CD8-positive, alpha-beta memory T cell (primary cell): Measurements from ENCODE around the gene TNKS1BP1. TPM values are rescaled to one million over a fixed set of nuclear protein-coding genes. Genes with fewer than 3 reads are reported as not detected.
"Not testable (repeated sequence)": the region's sequence is repeated elsewhere in the genome, so short reads cannot be mapped to it uniquely, and the experiment has no call there.

Source experiments
- CTCF ChIA-PET: fragments of 350-600 bp; sonication (Branson Sonifier 250); formaldehyde crosslinking; loops from one replicate; lab custom pipeline; 2021; ENCODE audit warnings: antibody characterized with exemption; lab: Charles Lee
- POLR2A ChIA-PET: fragments of 350-600 bp; sonication (Branson Sonifier 250); formaldehyde crosslinking; loops from one replicate; lab custom pipeline; 2021; ENCODE audit warnings: antibody characterized with exemption; lab: Charles Lee
- DNase-seq, 5 donors: peaks; one replicate each; pipeline versions ENCODE4 v3.0.0 to v3.0.0-alpha.2; 2020 to 2022; ENCODE audit warnings: mixed read lengths in 1 of 5
- H3K27ac ChIP-seq: one replicate; pipeline ENCODE4 v1.7.0; 2013; ENCODE audit warnings: low read depth, mild to moderate bottlenecking, low read length, moderate library complexity
- H3K27me3 ChIP-seq: 2 replicates; pipeline ENCODE4 v1.7.0; 2013; ENCODE audit warnings: low read length, mild to moderate bottlenecking; ENCODE audit not compliant: insufficient read depth, poor library complexity, severe bottlenecking
- H3K36me3 ChIP-seq: 2 replicates; pipeline ENCODE4 v1.7.0; 2013; ENCODE audit warnings: mild to moderate bottlenecking, low read length, moderate library complexity; ENCODE audit not compliant: insufficient read depth
- H3K4me1 ChIP-seq: 2 replicates; pipeline ENCODE4 v1.7.0; 2013; ENCODE audit warnings: mild to moderate bottlenecking, low read length, moderate library complexity; ENCODE audit not compliant: insufficient read depth
- H3K4me3 ChIP-seq: 2 replicates; pipeline ENCODE4 v1.7.0; 2013; ENCODE audit warnings: mild to moderate bottlenecking, low read length
- H3K9me3 ChIP-seq: 2 replicates; pipeline ENCODE4 v1.7.0; 2013; ENCODE audit warnings: mild to moderate bottlenecking, low read length
- H3K27ac Mint-ChIP-seq, 8 donors: one replicate each; pipeline ENCODE4 v1.8.0; 2020 to 2021; ENCODE audit warnings: mixed read lengths in 8 of 8, mild to moderate bottlenecking in 6 of 8, inconsistent platforms in 3 of 8, moderate library complexity in 3 of 8
- H3K27me3 Mint-ChIP-seq, 2 donors: one replicate each; pipeline ENCODE4 v1.8.0; 2020 to 2021; ENCODE audit warnings: mixed read lengths in 2 of 2, mild to moderate bottlenecking in 1 of 2, moderate library complexity in 1 of 2
- H3K36me3 Mint-ChIP-seq, 3 donors: one replicate each; pipeline ENCODE4 v1.8.0; 2020 to 2021; ENCODE audit warnings: mixed read lengths in 3 of 3, inconsistent platforms in 1 of 3, mild to moderate bottlenecking in 1 of 3
- H3K4me1 Mint-ChIP-seq, 3 donors: one replicate each; pipeline ENCODE4 v1.8.0; 2020 to 2021; ENCODE audit warnings: mixed read lengths in 3 of 3, inconsistent platforms in 1 of 3, mild to moderate bottlenecking in 1 of 3
- H3K4me3 Mint-ChIP-seq, 7 donors: one replicate each; pipeline ENCODE4 v1.8.0; 2020 to 2021; ENCODE audit warnings: mixed read lengths in 7 of 7, mild to moderate bottlenecking in 6 of 7, moderate library complexity in 4 of 7, inconsistent platforms in 2 of 7
- H3K9me3 Mint-ChIP-seq, 5 donors: one replicate each; pipeline ENCODE4 v1.8.0; 2020 to 2022; ENCODE audit warnings: mixed read lengths in 5 of 5, mild to moderate bottlenecking in 3 of 5, moderate library complexity in 2 of 5, inconsistent platforms in 1 of 5
- polyA plus RNA-seq: library from polyadenylated mRNA; unstranded; fragments of 300-500 nt; fragmentation: Illumina TruSeq; gene quantifications from one replicate; pipeline ENCODE4 v1.2.3, GENCODE V29; 2021
- total RNA-seq, 2 experiments: library from RNA; stranded (reverse); gene quantifications; one replicate each; pipeline ENCODE4 v1.2.3, GENCODE V29; 2021

TNKS1BP1 gene
- total and polyA plus RNA-seq, 3 experiments from 2014 or later = 3.0 to 9.6 (median 8.7) TPM

DNA sequence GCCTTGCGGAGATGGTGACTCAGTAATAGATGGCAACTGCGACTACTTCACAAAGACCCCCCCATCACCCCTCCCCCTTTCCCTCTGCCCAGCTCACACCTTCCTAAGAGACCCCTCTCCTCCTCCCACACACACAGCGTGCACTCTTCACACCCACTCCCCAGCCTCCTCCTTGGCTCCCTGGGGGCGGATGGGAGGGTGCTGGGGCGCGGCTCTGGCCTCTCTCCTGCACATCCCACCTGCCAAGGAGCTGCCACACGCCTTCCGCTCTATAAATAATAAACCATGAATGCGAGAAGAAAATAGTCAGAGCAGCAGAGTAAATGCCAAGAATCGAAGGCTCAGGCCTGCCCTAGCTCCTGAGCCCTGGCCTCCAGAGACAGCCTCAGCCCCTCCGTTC lies 17.9 kb upstream of the TNKS1BP1 start:
- no peak for DNase-seq
- CTCF ChIA-PET = interaction anchor here (0.9 to 2.9 kb wide), 7 partner anchors 121 to 301 kb away, joined by 3 to 12 read pairs (median 3); no protein-coding TSS in a partner anchor
- Mint-ChIP-seq H3K27me3 (peaks cover 0 to under 1% of the 10 kb centered on the region in 2 donors), H3K9me3 (no peaks in the 10 kb centered on the region), H3K4me1 (no peaks in the 10 kb centered on the region), H3K36me3 (no peaks in the 10 kb centered on the region), H3K4me3 (no peak overlapping the region), H3K27ac (no peak overlapping the region)
- Histone ChIP-seq H3K4me1 (no peaks in the 10 kb centered on the region), H3K27ac (no peak overlapping the region), H3K4me3 (no peak overlapping the region), H3K27me3 (no peaks in the 10 kb centered on the region), H3K9me3 (no peaks in the 10 kb centered on the region), H3K36me3 (no peaks in the 10 kb centered on the region)
- POLR2A ChIA-PET = interaction anchor here (0.8 kb wide), 1 partner anchor 115 kb away, joined by 6 read pairs; no protein-coding TSS in a partner anchor

DNA sequence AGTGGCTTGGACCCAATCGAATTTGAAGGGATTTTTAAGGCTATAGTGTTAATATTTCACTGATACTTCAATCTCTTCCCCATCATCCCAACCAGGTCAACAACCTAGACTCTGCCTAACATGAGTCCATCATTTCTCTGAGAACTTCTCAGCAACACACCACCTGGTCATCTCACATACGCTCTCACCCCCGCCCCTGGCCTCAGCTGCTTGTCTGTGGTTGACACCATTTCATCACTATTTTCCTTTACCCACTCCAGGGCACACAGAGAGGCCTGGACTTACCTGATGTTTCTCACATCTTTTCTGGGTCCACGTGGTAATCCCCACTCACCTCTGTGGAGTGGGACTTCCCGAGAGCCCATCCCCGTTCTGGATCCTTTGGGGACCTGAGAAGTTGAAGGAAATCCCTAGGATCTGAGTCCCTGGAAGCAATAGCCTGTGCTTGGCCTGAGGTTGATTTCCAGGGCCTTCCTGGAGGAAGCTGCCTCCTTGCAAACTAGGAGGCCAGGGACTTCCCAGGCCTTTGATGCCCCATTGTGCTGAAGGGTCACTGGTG lies 16.6 kb upstream of the TNKS1BP1 start:
- Histone ChIP-seq H3K27me3 (no peaks in the 10 kb centered on the region), H3K4me3 (no peak overlapping the region), H3K9me3 (no peaks in the 10 kb centered on the region), H3K36me3 (no peaks in the 10 kb centered on the region), H3K4me1 (peaks cover 6% of the 10 kb centered on the region), H3K27ac (no peak overlapping the region)
- no peaks in the 10 kb centered on the region for H3K9me3 Mint-ChIP-seq
- H3K4me3 Mint-ChIP-seq = no peak overlapping the region
- ChIA-PET CTCF (interaction anchor here (1.1 to 2.9 kb wide), 3 partner anchors 152 to 299 kb away, joined by 3 to 12 read pairs (median 5); no protein-coding TSS in a partner anchor), POLR2A (interaction anchor here (0.6 kb wide), 1 partner anchor 18 kb away, joined by 4 read pairs; no protein-coding TSS in a partner anchor)
- H3K27me3 Mint-ChIP-seq = no peaks in the 10 kb centered on the region
- DNase-seq = peak in 1 of 5 donors; percentile 14
- no peaks in the 10 kb centered on the region for H3K36me3 Mint-ChIP-seq
- H3K4me1 Mint-ChIP-seq = peaks cover 3 to 5% (median 4%) of the 10 kb centered on the region in 3 donors
- H3K27ac Mint-ChIP-seq = peak overlapping the region in 1 of 8 donors; percentile 39

DNA sequence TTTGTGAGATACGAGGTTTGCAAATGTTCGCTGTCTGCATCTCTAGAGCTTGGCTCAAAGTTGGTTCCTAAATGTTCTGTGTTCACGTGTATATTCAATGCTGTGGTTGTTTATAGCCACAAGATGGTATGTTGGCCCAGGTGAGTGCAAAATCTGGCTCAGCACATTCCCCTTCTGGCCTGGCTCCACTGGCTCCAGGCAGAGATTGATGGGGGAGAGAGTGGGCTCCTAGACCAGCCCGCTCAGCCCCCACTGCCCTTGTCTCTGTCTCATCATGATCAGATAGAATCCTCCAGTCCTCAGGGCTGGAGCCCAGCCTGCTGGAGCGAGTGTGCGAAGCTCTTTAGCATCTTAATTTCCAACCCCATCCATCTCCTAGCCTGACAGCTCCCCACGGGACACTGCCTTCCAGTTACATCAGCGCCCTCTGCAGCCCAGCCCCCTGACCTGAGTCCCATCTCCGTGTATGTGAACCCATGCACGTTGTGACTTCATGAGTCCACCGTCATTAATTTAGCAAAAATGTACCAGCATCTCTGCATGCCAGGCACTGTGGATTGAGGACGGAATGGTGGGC lies 15.4 kb upstream of the TNKS1BP1 start:
- Histone ChIP-seq H3K27ac (no peak overlapping the region), H3K9me3 (no peaks in the 10 kb centered on the region), H3K4me1 (peaks cover 10% of the 10 kb centered on the region), H3K36me3 (no peaks in the 10 kb centered on the region), H3K4me3 (no peak overlapping the region), H3K27me3 (no peaks in the 10 kb centered on the region)
- POLR2A ChIA-PET = no interaction called here
- CTCF ChIA-PET = interaction anchor here (0.6 kb wide), 1 partner anchor 153 kb away, joined by 3 read pairs; no protein-coding TSS in a partner anchor
- DNase-seq = peak in 1 of 5 donors; percentile 35
- Mint-ChIP-seq H3K27me3 (no peaks in the 10 kb centered on the region), H3K4me1 (peaks cover 9 to 12% (median 12%) of the 10 kb centered on the region in 3 donors), H3K36me3 (peaks cover 0 to 5% (median 0%) of the 10 kb centered on the region in 3 donors), H3K9me3 (no peaks in the 10 kb centered on the region), H3K27ac (peak overlapping the region in 2 of 8 donors; percentile 62 to 86), H3K4me3 (peak overlapping the region in 1 of 7 donors; percentile 52)

DNA sequence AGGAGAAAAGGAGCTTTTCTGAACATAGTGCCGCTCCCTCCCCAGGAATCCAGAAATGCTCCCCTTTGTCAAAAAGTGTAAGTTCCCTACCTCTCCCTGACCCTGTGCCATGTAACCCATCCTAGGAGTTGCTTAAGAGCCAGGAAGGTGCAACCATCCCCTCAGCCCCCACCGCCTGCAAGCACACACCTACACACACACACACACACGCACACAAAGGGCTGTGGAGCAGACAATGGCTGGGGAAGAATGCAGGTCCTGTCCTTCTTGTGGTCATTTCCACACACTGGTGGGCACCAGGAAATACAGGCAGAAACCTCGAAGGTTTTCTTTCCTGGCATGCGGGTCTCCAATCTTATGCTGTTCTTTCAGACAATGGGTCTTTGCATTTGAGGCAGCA lies 14.6 kb upstream of the TNKS1BP1 start:
- peak in 1 of 5 donors; percentile 27 for DNase-seq
- ChIA-PET POLR2A (no interaction called here), CTCF (interaction anchor here (1.3 kb wide), 1 partner anchor 154 kb away, joined by 3 read pairs; no protein-coding TSS in a partner anchor)
- H3K4me3 ChIP-seq = no peak overlapping the region
- Mint-ChIP-seq H3K27ac (peak overlapping the region in 2 of 8 donors; percentile 26 to 65), H3K4me3 (peak overlapping the region in 1 of 7 donors; percentile 69), H3K36me3 (peaks cover 0 to 12% (median 0%) of the 10 kb centered on the region in 3 donors), H3K9me3 (no peaks in the 10 kb centered on the region), H3K27me3 (no peaks in the 10 kb centered on the region), H3K4me1 (peaks cover 17 to 20% (median 20%) of the 10 kb centered on the region in 3 donors)
- H3K4me1 ChIP-seq = peaks cover 18% of the 10 kb centered on the region
- no peak overlapping the region for H3K27ac ChIP-seq
- no peaks in the 10 kb centered on the region for H3K36me3 ChIP-seq
- H3K27me3 ChIP-seq = no peaks in the 10 kb centered on the region
- no peaks in the 10 kb centered on the region for H3K9me3 ChIP-seq

DNA sequence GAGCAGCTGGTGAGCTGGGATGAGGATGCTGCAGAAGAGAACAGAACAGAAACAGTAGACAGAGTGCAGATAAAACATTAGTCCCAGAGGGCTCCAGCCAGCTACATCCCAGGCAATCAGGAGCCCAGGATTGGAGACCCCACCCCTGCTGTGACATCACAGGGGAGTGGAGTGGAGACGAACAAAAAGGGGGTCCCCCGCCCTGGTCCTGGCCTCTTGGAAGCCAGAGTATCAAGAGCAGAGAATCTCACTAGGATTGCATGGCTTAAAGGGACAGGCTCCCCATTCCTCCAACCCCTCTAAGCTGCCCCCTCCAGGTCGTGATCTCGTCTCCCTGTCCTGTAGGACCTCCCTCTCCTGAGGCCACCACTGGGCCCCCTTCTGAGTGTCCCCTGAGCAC lies 13.4 kb upstream of the TNKS1BP1 start, which contains the start of gene P2RX3:
P2RX3 (plus strand) TSS at position 211 of the 400 bp plus-strand sequence. CDS start 199 bp downstream, outside the sequence.
- Histone ChIP-seq H3K4me3 (no peak within 1 kb of the TSS), H3K9me3 (no peaks in the 10 kb centered on the region), H3K27ac (no peak within 1 kb of the TSS), H3K27me3 (no peaks in the 10 kb centered on the region), H3K4me1 (peaks cover 22% of the 10 kb centered on the region), H3K36me3 (peaks cover 2% of the 10 kb centered on the region)
- ChIA-PET CTCF (interaction anchor here (0.5 to 1.6 kb wide), 4 partner anchors 12 to 155 kb away, joined by 3 to 5 read pairs (median 4); no protein-coding TSS in a partner anchor), POLR2A (no interaction called here)
- H3K9me3 Mint-ChIP-seq = no peaks in the 10 kb centered on the region
- peak within 1 kb of the TSS; percentile 16 to 72 (median 56) for H3K27ac Mint-ChIP-seq
- DNase-seq = peak in 1 of 5 donors; percentile 44
- H3K36me3 Mint-ChIP-seq = peaks cover 0 to 21% (median 0%) of the 10 kb centered on the region in 3 donors
- peaks cover 23 to 32% (median 31%) of the 10 kb centered on the region in 3 donors for H3K4me1 Mint-ChIP-seq
- peak within 1 kb of the TSS in 3 of 7 donors; percentile 23 to 69 (median 46) for H3K4me3 Mint-ChIP-seq
- no peaks in the 10 kb centered on the region for H3K27me3 Mint-ChIP-seq

DNA sequence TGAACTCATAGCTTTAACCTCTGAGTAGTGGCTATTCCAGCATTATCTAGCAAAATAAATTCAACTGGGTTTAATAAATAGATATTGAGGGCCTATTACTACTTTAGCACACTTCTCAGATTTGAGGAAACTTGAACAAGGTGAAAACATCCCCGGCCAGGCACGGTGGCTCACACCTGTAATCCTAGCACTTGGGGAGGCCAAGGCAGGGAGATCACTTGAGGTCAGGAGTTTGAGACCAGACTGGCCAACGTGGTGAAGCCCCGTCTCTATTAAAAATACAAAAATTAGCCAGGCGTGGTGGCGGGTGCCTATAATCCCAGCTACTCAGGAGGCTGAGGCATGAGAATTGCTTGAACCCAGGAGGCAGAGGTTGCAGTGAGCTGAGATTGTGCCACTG lies 12.1 kb upstream of the TNKS1BP1 start:
- POLR2A ChIA-PET = interaction anchor here (4.4 kb wide), 1 partner anchor 12 kb away, joined by 46 read pairs; the partner anchor contains the start of gene TNKS1BP1
- Histone ChIP-seq H3K36me3 (peaks cover 11% of the 10 kb centered on the region), H3K4me1 (peaks cover 22% of the 10 kb centered on the region)
- H3K9me3 Mint-ChIP-seq, DNase-seq, H3K27me3 Mint-ChIP-seq, H3K27me3 ChIP-seq, H3K4me3 ChIP-seq, H3K27ac ChIP-seq, H3K9me3 ChIP-seq: not testable (repeated sequence)
- H3K36me3 Mint-ChIP-seq = peaks cover 0 to 34% (median 4%) of the 10 kb centered on the region in 3 donors
- H3K27ac Mint-ChIP-seq = peak overlapping the region; percentile 97 to 100 (median 99)
- CTCF ChIA-PET = interaction anchor here (1.0 to 3.3 kb wide), 4 partner anchors 11 to 464 kb away, joined by 3 to 20 read pairs (median 4); partner anchors contain the start of gene TNKS1BP1
- H3K4me3 Mint-ChIP-seq = peak overlapping the region in 6 of 7 donors; percentile 92 to 98 (median 94)
- peaks cover 23 to 38% (median 34%) of the 10 kb centered on the region in 3 donors for H3K4me1 Mint-ChIP-seq

DNA sequence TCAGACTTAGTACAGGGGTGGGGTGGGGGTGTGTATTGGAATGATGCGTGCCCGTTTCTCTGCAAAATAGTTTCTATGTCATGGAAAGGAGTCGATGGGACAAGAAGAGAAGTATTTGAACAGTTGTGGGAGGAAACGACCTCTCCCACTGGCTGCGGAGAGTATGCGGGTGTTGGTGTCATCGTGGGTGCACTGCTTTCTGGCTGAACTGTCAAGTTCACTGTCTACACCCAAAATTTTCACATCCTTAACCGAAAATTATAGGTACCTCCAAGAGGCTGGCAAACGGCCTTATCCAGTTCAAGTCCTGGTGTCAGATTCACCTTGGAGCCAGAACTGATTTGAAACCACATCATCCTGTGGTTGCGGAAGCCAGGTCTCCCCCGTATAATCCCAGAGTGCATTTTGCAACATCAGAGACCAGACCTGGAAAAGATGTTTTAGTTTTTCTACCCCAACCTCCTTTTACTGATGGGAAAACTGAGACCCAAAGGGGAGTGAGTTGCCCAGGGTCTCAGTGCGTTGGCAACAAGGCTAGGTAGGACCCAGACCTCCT lies 11.4 kb upstream of the TNKS1BP1 start:
- no peaks in the 10 kb centered on the region for H3K9me3 Mint-ChIP-seq
- H3K27me3 ChIP-seq = no peaks in the 10 kb centered on the region
- H3K27me3 Mint-ChIP-seq = no peaks in the 10 kb centered on the region
- H3K36me3 ChIP-seq = peaks cover 17% of the 10 kb centered on the region
- CTCF ChIA-PET = interaction anchor here (1.0 to 3.3 kb wide), 5 partner anchors 9 to 330 kb away, joined by 3 to 20 read pairs (median 4); partner anchors contain the start of gene TNKS1BP1
- H3K4me1 ChIP-seq = peaks cover 22% of the 10 kb centered on the region
- peak overlapping the region; percentile 97 to 100 (median 99) for H3K27ac Mint-ChIP-seq
- peak overlapping the region; percentile 76 for H3K4me3 ChIP-seq
- peaks cover 23 to 38% (median 34%) of the 10 kb centered on the region in 3 donors for H3K4me1 Mint-ChIP-seq
- peaks cover 0 to 41% (median 10%) of the 10 kb centered on the region in 3 donors for H3K36me3 Mint-ChIP-seq
- peak in 2 of 5 donors; percentile 18 to 53 for DNase-seq
- H3K9me3 ChIP-seq = no peaks in the 10 kb centered on the region
- H3K27ac ChIP-seq = peak overlapping the region; percentile 80
- POLR2A ChIA-PET = interaction anchor here (1.5 to 4.4 kb wide), 3 partner anchors 11 to 178 kb away, joined by 4 to 46 read pairs (median 6); partner anchors contain the start of gene TNKS1BP1
- H3K4me3 Mint-ChIP-seq = peak overlapping the region; percentile 92 to 98 (median 93)
